GM10266 (cell line): ENCODE measurements around the gene CFTR.

Experiments used
- DNase-seq: peaks from one replicate; pipeline ENCODE4 v3.0.0; 2012; ENCODE audit errors: extremely low spot score
- CTCF ChIP-seq: IDR thresholded peaks from 2 replicates; pipeline ENCODE4 v1.5.1; 2012; ENCODE audit warnings: mild to moderate bottlenecking, low read depth; ENCODE audit not compliant: control insufficient read depth, insufficient read depth; ENCODE audit errors: missing control alignments

The CFTR gene

GRCh38 chr7:117478836-117479224, 995 bp upstream of the CFTR start:
- no peak for TF ChIP-seq CTCF
- no peak for DNase-seq

DNA sequence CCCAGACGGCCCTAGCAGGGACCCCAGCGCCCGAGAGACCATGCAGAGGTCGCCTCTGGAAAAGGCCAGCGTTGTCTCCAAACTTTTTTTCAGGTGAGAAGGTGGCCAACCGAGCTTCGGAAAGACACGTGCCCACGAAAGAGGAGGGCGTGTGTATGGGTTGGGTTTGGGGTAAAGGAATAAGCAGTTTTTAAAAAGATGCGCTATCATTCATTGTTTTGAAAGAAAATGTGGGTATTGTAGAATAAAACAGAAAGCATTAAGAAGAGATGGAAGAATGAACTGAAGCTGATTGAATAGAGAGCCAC, 184 bp downstream of the CFTR start:
- no peak for TF ChIP-seq CTCF
- DNase-seq = no peak

- no peak for TF ChIP-seq CTCF
- no peak for DNase-seq
Observed at GRCh38 chr7:117480978-117481377, 1.2 kb downstream of the CFTR start.

GRCh38 chr7:117485118-117485620, 5.3 kb downstream of the CFTR start:
- TF ChIP-seq CTCF = no peak
- DNase-seq = no peak

- no peak for TF ChIP-seq CTCF
- DNase-seq = no peak
Observed at GRCh38 chr7:117489016-117489415, 9.2 kb downstream of the CFTR start.

DNA sequence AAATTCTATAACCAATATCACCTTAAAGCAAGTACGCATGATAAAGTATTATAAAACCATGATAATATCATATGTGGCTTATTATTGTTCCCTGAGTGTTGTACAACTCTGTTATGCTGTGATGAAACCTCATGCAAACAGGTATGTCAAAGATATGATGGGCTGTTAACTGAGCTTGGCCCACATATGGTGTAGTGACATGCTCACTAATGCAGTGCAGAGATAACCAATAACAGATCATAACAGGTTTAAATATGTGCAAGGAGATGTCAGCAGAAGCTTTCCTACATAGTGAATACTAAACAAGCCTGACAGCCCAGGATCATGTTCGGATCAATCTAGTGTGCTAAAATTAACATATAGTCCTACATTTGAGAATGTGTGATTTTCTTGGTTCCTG, 9.6 kb downstream of the CFTR start:
- TF ChIP-seq CTCF = no peak
- no peak for DNase-seq

GRCh38 chr7:117489911-117490310, 10.1 kb downstream of the CFTR start:
- no peak for TF ChIP-seq CTCF
- no peak for DNase-seq

DNA sequence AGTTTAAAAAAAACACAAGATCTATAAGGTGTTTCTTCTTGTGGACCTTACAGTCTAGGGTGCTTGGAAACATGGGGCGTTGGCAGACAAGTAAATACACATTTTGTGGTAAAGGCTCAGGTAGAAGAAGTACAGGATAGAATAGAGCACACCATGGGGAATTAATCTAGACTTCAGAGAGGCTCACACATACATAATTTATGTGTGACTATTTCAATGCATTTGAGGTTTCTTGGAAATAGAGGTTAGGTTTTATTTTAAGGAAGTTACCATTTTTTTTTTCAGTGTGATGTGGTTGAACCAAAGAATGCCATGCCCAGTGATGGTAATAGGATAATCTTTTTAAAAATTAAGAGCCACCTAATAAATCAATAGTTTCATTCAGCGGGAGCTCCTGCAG, 12.8 kb downstream of the CFTR start:
- no peak for DNase-seq

More for the DNA sequence above, 12.8 kb downstream of the CFTR start:
- TF ChIP-seq CTCF = no peak
